Mucosa of rectum (tissue), 2 donors: ENCODE measurements around the gene RALGAPA1.

Experiments
- H3K27ac ChIP-seq, 2 donors: one replicate each; pipeline ENCODE4 v1.7.0; 2013; ENCODE audit warnings: inconsistent platforms in 2 of 2, low read depth in 2 of 2, low read length in 2 of 2
- H3K27me3 ChIP-seq, 2 donors: one replicate each; pipeline ENCODE4 v1.7.0; 2013; ENCODE audit warnings: low read length in 2 of 2; ENCODE audit not compliant: control insufficient read depth in 2 of 2, insufficient read depth in 2 of 2
- H3K36me3 ChIP-seq, 2 donors: one replicate each; pipeline ENCODE4 v1.7.0; 2013; ENCODE audit warnings: low read length in 2 of 2; ENCODE audit not compliant: control insufficient read depth in 2 of 2, insufficient read depth in 2 of 2
- H3K4me1 ChIP-seq, 2 donors: one replicate each; pipeline ENCODE4 v1.7.0; 2013; ENCODE audit warnings: low read length in 2 of 2, mild to moderate bottlenecking in 1 of 2; ENCODE audit not compliant: control insufficient read depth in 2 of 2, insufficient read depth in 2 of 2
- H3K4me3 ChIP-seq, 2 donors: one replicate each; pipeline ENCODE4 v1.7.0; 2013; ENCODE audit warnings: low read length in 2 of 2
- H3K9ac ChIP-seq, 2 donors: one replicate each; pipeline ENCODE4 v1.7.0; 2013; ENCODE audit warnings: low read length in 2 of 2, low read depth in 1 of 2, mild to moderate bottlenecking in 1 of 2
- H3K9me3 ChIP-seq, 2 donors: one replicate each; pipeline ENCODE4 v1.7.0; 2013; ENCODE audit warnings: low read length in 2 of 2; ENCODE audit not compliant: control insufficient read depth in 2 of 2
- donor health status: healthy.
- donor health status: Normal muscosa, but diverticular disease.

RALGAPA1 gene

GRCh38 chr14:35766036-35766699, 42.9 kb downstream of the RALGAPA1 start:
- H3K9me3 ChIP-seq: no peaks in the 10 kb centered on the region

GRCh38 chr14:35761922-35762321, 47.2 kb downstream of the RALGAPA1 start:
- H3K27me3 ChIP-seq: no peaks in the 10 kb centered on the region
- H3K9me3 ChIP-seq: no peaks in the 10 kb centered on the region
- peaks cover 13 to 16% of the 10 kb centered on the region in 2 donors for H3K36me3 ChIP-seq
- H3K9ac ChIP-seq: no peak overlapping the region
- H3K4me3 ChIP-seq: no peak overlapping the region
- H3K27ac ChIP-seq: no peak overlapping the region
- H3K4me1 ChIP-seq: no peaks in the 10 kb centered on the region

More at GRCh38 chr14:35766036-35766699, 42.9 kb downstream of the RALGAPA1 start:
- Histone ChIP-seq H3K36me3 (peaks cover 10 to 13% of the 10 kb centered on the region in 2 donors), H3K9ac (no peak overlapping the region), H3K27me3 (no peaks in the 10 kb centered on the region), H3K4me3 (no peak overlapping the region), H3K27ac (no peak overlapping the region), H3K4me1 (no peaks in the 10 kb centered on the region)

DNA sequence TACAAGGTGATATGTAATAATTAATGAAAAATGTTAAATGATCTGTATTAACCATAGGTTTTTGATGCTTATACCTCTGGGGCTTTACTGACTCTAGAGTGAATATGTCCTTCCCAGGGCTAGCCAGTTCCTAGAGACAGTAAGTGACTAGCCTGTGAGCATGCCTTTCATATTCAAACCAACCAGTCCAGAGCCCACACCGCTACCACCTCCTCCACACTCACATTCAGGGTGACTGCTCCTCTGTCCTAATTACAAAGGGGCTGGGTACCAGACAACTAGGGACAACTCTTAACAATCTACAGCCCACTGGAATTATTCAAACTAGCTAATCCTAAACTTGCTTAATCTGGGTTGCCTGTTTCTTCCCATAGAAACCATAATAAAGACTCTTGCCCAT, 49.0 kb downstream of the RALGAPA1 start:
- Histone ChIP-seq H3K9ac (no peak overlapping the region), H3K9me3 (no peaks in the 10 kb centered on the region), H3K36me3 (peaks cover 20 to 25% of the 10 kb centered on the region in 2 donors), H3K27ac (no peak overlapping the region), H3K27me3 (no peaks in the 10 kb centered on the region), H3K4me1 (no peaks in the 10 kb centered on the region), H3K4me3 (no peak overlapping the region)

GRCh38 chr14:35758523-35759129, 50.5 kb downstream of the RALGAPA1 start:
- Histone ChIP-seq H3K4me3 (no peak overlapping the region), H3K36me3 (peaks cover 29 to 35% of the 10 kb centered on the region in 2 donors), H3K27ac (no peak overlapping the region), H3K4me1 (no peaks in the 10 kb centered on the region), H3K9ac (no peak overlapping the region), H3K27me3 (no peaks in the 10 kb centered on the region), H3K9me3 (no peaks in the 10 kb centered on the region)

- peaks cover 38 to 50% of the 10 kb centered on the region in 2 donors for H3K36me3 ChIP-seq
These were observed 54.4 kb downstream of the RALGAPA1 start for GRCh38 chr14:35754671-35755070.

GRCh38 chr14:35752380-35752779, 56.7 kb downstream of the RALGAPA1 start:
- Histone ChIP-seq H3K9ac (no peak overlapping the region), H3K9me3 (no peaks in the 10 kb centered on the region), H3K4me3 (no peak overlapping the region), H3K27me3 (no peaks in the 10 kb centered on the region), H3K36me3 (peaks cover 44 to 46% of the 10 kb centered on the region in 2 donors), H3K4me1 (no peaks in the 10 kb centered on the region), H3K27ac (no peak overlapping the region)

More at GRCh38 chr14:35754671-35755070, 54.4 kb downstream of the RALGAPA1 start:
- H3K27me3 ChIP-seq: no peaks in the 10 kb centered on the region
- no peak overlapping the region for H3K4me3 ChIP-seq
- no peaks in the 10 kb centered on the region for H3K4me1 ChIP-seq
- H3K27ac ChIP-seq: no peak overlapping the region
- H3K9me3 ChIP-seq: no peaks in the 10 kb centered on the region
- no peak overlapping the region for H3K9ac ChIP-seq

DNA sequence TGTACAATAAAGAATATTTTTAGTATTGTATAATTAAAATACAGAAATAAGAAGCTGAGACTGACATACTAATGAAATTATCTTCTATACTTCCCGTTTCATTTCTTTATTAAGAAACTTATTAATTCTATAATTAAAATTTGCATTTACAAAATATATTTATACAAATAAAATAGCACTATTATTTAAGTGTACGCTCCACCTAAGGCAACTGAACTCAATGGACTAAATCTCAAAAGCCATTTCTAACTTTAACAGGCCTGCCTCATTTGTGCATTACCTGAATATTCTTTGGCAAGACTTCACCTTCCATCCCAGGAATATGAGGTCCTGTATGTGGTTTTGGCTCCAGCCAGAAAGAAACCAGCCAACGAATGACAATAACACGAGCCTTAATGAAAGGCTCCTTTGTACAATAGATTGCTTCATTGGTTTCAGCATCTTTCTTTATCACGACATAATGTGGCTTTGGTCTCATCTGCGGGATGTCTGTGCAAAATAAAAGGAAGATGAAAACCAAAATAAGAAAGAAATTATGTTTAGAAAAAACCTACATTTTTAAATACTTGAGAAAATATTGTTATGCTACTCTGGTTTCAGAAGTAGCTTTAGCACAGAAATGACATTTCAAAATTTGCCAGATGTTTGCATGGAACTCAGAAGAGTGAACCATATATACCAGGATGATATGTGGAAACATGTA, 58.7 kb downstream of the RALGAPA1 start:
- Histone ChIP-seq H3K27me3 (no peaks in the 10 kb centered on the region), H3K36me3 (peaks cover 33 to 43% of the 10 kb centered on the region in 2 donors), H3K9ac (no peak overlapping the region), H3K27ac (no peak overlapping the region), H3K4me3 (no peak overlapping the region), H3K4me1 (no peaks in the 10 kb centered on the region), H3K9me3 (no peaks in the 10 kb centered on the region)

DNA sequence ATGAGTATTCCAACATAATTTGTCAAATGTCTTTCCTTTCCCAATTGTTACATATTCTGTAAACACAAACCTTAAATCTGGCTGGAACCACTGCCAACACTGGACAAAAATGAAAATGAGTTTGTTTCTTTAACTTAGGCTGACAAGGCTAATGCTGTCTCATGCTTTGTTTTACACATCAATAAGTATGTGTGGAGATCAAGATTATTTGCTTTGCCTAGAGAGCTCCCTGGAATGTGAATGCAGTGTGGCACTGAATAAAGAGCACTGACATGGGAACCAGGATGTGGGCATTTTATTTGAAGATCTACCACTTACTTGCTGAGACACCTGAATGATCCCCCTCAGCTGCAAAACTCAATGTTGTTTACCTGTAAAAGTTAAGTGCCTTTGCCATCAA, 61.7 kb downstream of the RALGAPA1 start:
- Histone ChIP-seq H3K36me3 (peaks cover 16 to 31% of the 10 kb centered on the region in 2 donors), H3K4me3 (no peak overlapping the region), H3K4me1 (no peaks in the 10 kb centered on the region), H3K27me3 (no peaks in the 10 kb centered on the region), H3K9ac (no peak overlapping the region), H3K9me3 (no peaks in the 10 kb centered on the region), H3K27ac (no peak overlapping the region)

- no peak overlapping the region for H3K27ac ChIP-seq
- H3K4me1 ChIP-seq: no peaks in the 10 kb centered on the region
- no peaks in the 10 kb centered on the region for H3K9me3 ChIP-seq
- H3K27me3 ChIP-seq: no peaks in the 10 kb centered on the region
- H3K9ac ChIP-seq: no peak overlapping the region
- no peak overlapping the region for H3K4me3 ChIP-seq
- peaks cover 27 to 35% of the 10 kb centered on the region in 2 donors for H3K36me3 ChIP-seq
These were observed 66.7 kb downstream of the RALGAPA1 start for GRCh38 chr14:35742442-35742841.

DNA sequence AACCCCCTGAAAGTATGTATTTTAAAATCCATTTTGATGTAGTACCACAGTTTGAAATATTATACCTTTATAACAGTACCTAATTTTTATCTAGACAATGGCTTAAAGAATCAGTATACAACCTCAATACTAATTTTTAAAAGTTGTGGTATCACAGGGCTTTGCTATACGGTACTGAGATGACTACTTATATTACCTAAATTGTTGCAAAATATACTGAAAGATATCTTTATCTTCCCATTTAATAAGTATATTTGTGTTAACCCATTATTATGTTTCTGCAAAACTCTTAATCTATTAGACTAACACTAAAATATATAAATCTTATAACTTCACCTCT, 67.1 kb downstream of the RALGAPA1 start:
- no peaks in the 10 kb centered on the region for H3K4me1 ChIP-seq
- H3K9me3 ChIP-seq: no peaks in the 10 kb centered on the region
- peaks cover 24 to 33% of the 10 kb centered on the region in 2 donors for H3K36me3 ChIP-seq
- H3K4me3 ChIP-seq: no peak overlapping the region
- no peaks in the 10 kb centered on the region for H3K27me3 ChIP-seq
- no peak overlapping the region for H3K27ac ChIP-seq
- H3K9ac ChIP-seq: no peak overlapping the region
